ENCODE results near the gene N4BP2. TPM values are rescaled to one million over a fixed set of nuclear protein-coding genes. Genes with fewer than 3 reads are reported as not detected.
"Not testable (repeated sequence)": the region's sequence is repeated elsewhere in the genome, so short reads cannot be mapped to it uniquely, and the experiment has no call there.

Gene N4BP2
- 10 to 100 TPM; 26.5 to 28.4 TPM for total RNA-seq

GRCh38 chr4:40056716-40057585 is at the start of gene N4BP2:
Gene N4BP2, plus strand, starts transcription at chr4:40056850. Its CDS starts 40,491 bp downstream, at chr4:40097341.
- peaks cover 5% of the 10 kb centered on the region for H3K27me3 Mint-ChIP-seq
- CTCF ChIA-PET = interaction anchor here (0.7 to 4.2 kb wide), 29 partner anchors 21 to 616 kb away, joined by 3 to 42 read pairs (median 4); partner anchors contain the start of gene RHOH
- H3K27ac Mint-ChIP-seq = peak within 1 kb of the TSS; percentile 99
- no peaks in the 10 kb centered on the region for H3K9me3 Mint-ChIP-seq (ENCODE audit: low read depth)
- H3K4me1 Mint-ChIP-seq = peaks cover 32% of the 10 kb centered on the region
- DNase-seq (peak; percentile 81), ATAC-seq (peak; percentile 65)
- peak within 1 kb of the TSS; percentile 98 for H3K4me3 Mint-ChIP-seq
- H3K36me3 Mint-ChIP-seq = peaks cover 7% of the 10 kb centered on the region

GRCh38 chr4:40016007-40016406 is 40.6 kb upstream of the N4BP2 start:
- no peak overlapping the region for H3K4me3 Mint-ChIP-seq
- H3K27ac Mint-ChIP-seq = no peak overlapping the region
- CTCF ChIA-PET = no interaction called here
- H3K4me1 Mint-ChIP-seq = no peaks in the 10 kb centered on the region
- ATAC-seq = no peak
- no peaks in the 10 kb centered on the region for H3K9me3 Mint-ChIP-seq (ENCODE audit: low read depth)
- no peaks in the 10 kb centered on the region for H3K36me3 Mint-ChIP-seq
- no peak for DNase-seq
- no peaks in the 10 kb centered on the region for H3K27me3 Mint-ChIP-seq

GRCh38 chr4:40020221-40020620 is 36.4 kb upstream of the N4BP2 start:
- Mint-ChIP-seq H3K27me3 (no peaks in the 10 kb centered on the region), H3K27ac (no peak overlapping the region), H3K4me3 (no peak overlapping the region), H3K9me3 (ENCODE audit: low read depth) (no peaks in the 10 kb centered on the region), H3K36me3 (no peaks in the 10 kb centered on the region), H3K4me1 (no peaks in the 10 kb centered on the region)
- ATAC-seq = no peak
- DNase-seq = no peak
- CTCF ChIA-PET = no interaction called here

GRCh38 chr4:40021116-40021515 is 35.5 kb upstream of the N4BP2 start:
- H3K4me1 Mint-ChIP-seq; DNase-seq; H3K4me3 Mint-ChIP-seq; H3K27ac Mint-ChIP-seq; H3K36me3 Mint-ChIP-seq; ATAC-seq; H3K9me3 Mint-ChIP-seq (ENCODE audit: low read depth); H3K27me3 Mint-ChIP-seq; CTCF ChIA-PET: not testable (repeated sequence)

- not testable (repeated sequence) for ATAC-seq, H3K4me1 Mint-ChIP-seq, H3K36me3 Mint-ChIP-seq
Observed at GRCh38 chr4:40024049-40024448, 32.6 kb upstream of the N4BP2 start.

GRCh38 chr4:40032785-40033184 is 23.9 kb upstream of the N4BP2 start:
- Mint-ChIP-seq H3K36me3 (no peaks in the 10 kb centered on the region), H3K9me3 (ENCODE audit: low read depth) (no peaks in the 10 kb centered on the region), H3K27ac (no peak overlapping the region), H3K27me3 (no peaks in the 10 kb centered on the region), H3K4me1 (no peaks in the 10 kb centered on the region), H3K4me3 (no peak overlapping the region)
- DNase-seq (no peak), ATAC-seq (no peak)
- CTCF ChIA-PET = no interaction called here

More at GRCh38 chr4:40024049-40024448, 32.6 kb upstream of the N4BP2 start:
- DNase-seq; H3K9me3 Mint-ChIP-seq (ENCODE audit: low read depth); H3K27me3 Mint-ChIP-seq; CTCF ChIA-PET; H3K27ac Mint-ChIP-seq; H3K4me3 Mint-ChIP-seq: not testable (repeated sequence)

GRCh38 chr4:40033613-40034012 is 23.0 kb upstream of the N4BP2 start:
- no peak overlapping the region for H3K27ac Mint-ChIP-seq
- no peaks in the 10 kb centered on the region for H3K27me3 Mint-ChIP-seq
- no peaks in the 10 kb centered on the region for H3K9me3 Mint-ChIP-seq (ENCODE audit: low read depth)
- H3K4me3 Mint-ChIP-seq = no peak overlapping the region
- no peaks in the 10 kb centered on the region for H3K4me1 Mint-ChIP-seq
- ATAC-seq = no peak
- no peak for DNase-seq
- no peaks in the 10 kb centered on the region for H3K36me3 Mint-ChIP-seq
- CTCF ChIA-PET = no interaction called here

GRCh38 chr4:40038977-40039376 is 17.7 kb upstream of the N4BP2 start:
- ATAC-seq (no peak), DNase-seq (no peak)
- CTCF ChIA-PET = no interaction called here
- H3K36me3 Mint-ChIP-seq = no peaks in the 10 kb centered on the region
- H3K4me3 Mint-ChIP-seq = no peak overlapping the region
- no peaks in the 10 kb centered on the region for H3K9me3 Mint-ChIP-seq (ENCODE audit: low read depth)
- H3K27me3 Mint-ChIP-seq = peaks cover 3% of the 10 kb centered on the region
- no peaks in the 10 kb centered on the region for H3K4me1 Mint-ChIP-seq
- no peak overlapping the region for H3K27ac Mint-ChIP-seq

- Mint-ChIP-seq H3K9me3 (ENCODE audit: low read depth) (no peaks in the 10 kb centered on the region), H3K27me3 (peaks cover 3% of the 10 kb centered on the region), H3K4me1 (no peaks in the 10 kb centered on the region), H3K36me3 (no peaks in the 10 kb centered on the region), H3K27ac (no peak overlapping the region), H3K4me3 (no peak overlapping the region)
- no peak for DNase-seq
- no peak for ATAC-seq
- CTCF ChIA-PET = no interaction called here
Observed at GRCh38 chr4:40040908-40041307, 15.7 kb upstream of the N4BP2 start.

- ATAC-seq (no peak), DNase-seq (no peak)
- Mint-ChIP-seq H3K36me3 (no peaks in the 10 kb centered on the region), H3K9me3 (ENCODE audit: low read depth) (no peaks in the 10 kb centered on the region), H3K4me1 (peaks cover 3% of the 10 kb centered on the region), H3K27ac (no peak overlapping the region), H3K27me3 (peaks cover 3% of the 10 kb centered on the region), H3K4me3 (no peak overlapping the region)
- CTCF ChIA-PET = no interaction called here
Observed at GRCh38 chr4:40043786-40044185, 12.9 kb upstream of the N4BP2 start.

- Mint-ChIP-seq H3K4me1 (peaks cover 3% of the 10 kb centered on the region), H3K36me3 (no peaks in the 10 kb centered on the region), H3K27me3 (no peaks in the 10 kb centered on the region), H3K4me3 (no peak overlapping the region), H3K9me3 (ENCODE audit: low read depth) (no peaks in the 10 kb centered on the region), H3K27ac (no peak overlapping the region)
- DNase-seq (no peak), ATAC-seq (peak; percentile 57)
- CTCF ChIA-PET = interaction anchor here (0.8 to 1.2 kb wide), 3 partner anchors 68 to 279 kb away, joined by 3 to 4 read pairs (median 3); no protein-coding TSS in a partner anchor
Observed at GRCh38 chr4:40046311-40046980, 10.2 kb upstream of the N4BP2 start.

GRCh38 chr4:40053161-40053560 is 3.5 kb upstream of the N4BP2 start:
- Mint-ChIP-seq H3K4me1 (peaks cover 16% of the 10 kb centered on the region), H3K27ac (no peak overlapping the region), H3K36me3 (peaks cover 4% of the 10 kb centered on the region), H3K9me3 (ENCODE audit: low read depth) (no peaks in the 10 kb centered on the region), H3K4me3 (no peak overlapping the region), H3K27me3 (peaks cover 5% of the 10 kb centered on the region)
- DNase-seq (no peak), ATAC-seq (no peak)
- CTCF ChIA-PET = interaction anchor here (1.7 kb wide), 1 partner anchor 263 kb away, joined by 4 read pairs; no protein-coding TSS in a partner anchor

GRCh38 chr4:40055511-40055862 is 1.2 kb upstream of the N4BP2 start:
- ATAC-seq = peak; percentile 8
- CTCF ChIA-PET = interaction anchor here (0.6 to 4.2 kb wide), 19 partner anchors 50 to 618 kb away, joined by 3 to 42 read pairs (median 4); no protein-coding TSS in a partner anchor
- Mint-ChIP-seq H3K4me1 (peaks cover 32% of the 10 kb centered on the region), H3K27me3 (peaks cover 5% of the 10 kb centered on the region), H3K36me3 (peaks cover 7% of the 10 kb centered on the region), H3K9me3 (ENCODE audit: low read depth) (no peaks in the 10 kb centered on the region), H3K4me3 (peak overlapping the region; percentile 98), H3K27ac (peak overlapping the region; percentile 96)
- peak; percentile 83 for DNase-seq
